Naive B cell (primary cell): ENCODE results near the gene PRRT1. TPM values are rescaled to one million over a fixed set of nuclear protein-coding genes. Genes with fewer than 3 reads are reported as not detected.
A peak's percentile ranks its signal among the peaks of the same experiment; 100 is the strongest.
"Not testable (repeated sequence)": the region's sequence is repeated elsewhere in the genome, so short reads cannot be mapped to it uniquely, and the experiment has no call there.

Source experiments
- ATAC-seq, 2 donors: fragments of 150-1000 bp; cut with Tn5 transposase; 2 replicates each; pipeline ENCODE4 v1.10.0; 2021; ENCODE audit warnings: low read depth in 2 of 2, mild to moderate bottlenecking in 2 of 2, moderate library complexity in 2 of 2
- DNase-seq: peaks from one replicate; pipeline ENCODE4 v3.0.0; 2022
- H3K27ac Mint-ChIP-seq, 6 donors: one replicate each; pipeline ENCODE4 v1.8.0; 2020 to 2022; ENCODE audit warnings: mild to moderate bottlenecking in 6 of 6, mixed read lengths in 6 of 6, moderate library complexity in 5 of 6, inconsistent platforms in 2 of 6
- H3K27me3 Mint-ChIP-seq, 3 donors: one replicate each; pipeline ENCODE4 v1.8.0; 2021 to 2022; ENCODE audit warnings: mixed read lengths in 3 of 3, mild to moderate bottlenecking in 1 of 3
- H3K36me3 Mint-ChIP-seq, 2 donors: one replicate each; pipeline ENCODE4 v1.8.0; 2020 to 2022; ENCODE audit warnings: mixed read lengths in 2 of 2, inconsistent platforms in 1 of 2, mild to moderate bottlenecking in 1 of 2
- H3K4me1 Mint-ChIP-seq, 3 donors: one replicate each; pipeline ENCODE4 v1.8.0; 2020 to 2022; ENCODE audit warnings: mixed read lengths in 3 of 3, inconsistent platforms in 1 of 3, mild to moderate bottlenecking in 1 of 3, moderate library complexity in 1 of 3
- H3K4me3 Mint-ChIP-seq, 8 donors: one replicate each; pipeline ENCODE4 v1.8.0; 2020 to 2022; ENCODE audit warnings: mild to moderate bottlenecking in 8 of 8, mixed read lengths in 8 of 8, moderate library complexity in 8 of 8, inconsistent platforms in 2 of 8
- H3K9me3 Mint-ChIP-seq, 7 donors: one replicate each; pipeline ENCODE4 v1.8.0; 2020 to 2022; ENCODE audit warnings: mixed read lengths in 7 of 7, mild to moderate bottlenecking in 5 of 7, inconsistent platforms in 2 of 7, moderate library complexity in 1 of 7
- polyA plus RNA-seq, 6 donors: library from polyadenylated mRNA; unstranded; fragments of 300-500 nt; fragmentation: Illumina TruSeq; gene quantifications; one replicate each; pipeline ENCODE4 v1.2.3, GENCODE V29; 2021; ENCODE audit warnings: low read depth in 6 of 6

Gene PRRT1
- polyA plus RNA-seq, 6 donors from 2014 or later, result not detected

GRCh38 chr6:32149092-32149755 is 2.5 kb downstream of the PRRT1 start:
- H3K4me1 Mint-ChIP-seq, result peaks cover 42 to 52% (median 43%) of the 10 kb centered on the region in 3 donors
- H3K36me3 Mint-ChIP-seq, result peaks cover 0 to 10% of the 10 kb centered on the region in 2 donors
- DNase-seq (no peak), ATAC-seq (peak; percentile 11 to 23)
- peak overlapping the region; percentile 78 to 90 (median 83) for H3K4me3 Mint-ChIP-seq
- H3K27ac Mint-ChIP-seq, result peak overlapping the region in 2 of 6 donors; percentile 66 to 72
- H3K27me3 Mint-ChIP-seq, result peaks cover 58 to 79% (median 77%) of the 10 kb centered on the region in 3 donors
- peaks cover 0 to 8% (median 0%) of the 10 kb centered on the region in 7 donors for H3K9me3 Mint-ChIP-seq

- H3K27ac Mint-ChIP-seq, result peak overlapping the region in 4 of 6 donors; percentile 66 to 76 (median 70)
- peak overlapping the region; percentile 78 to 90 (median 83) for H3K4me3 Mint-ChIP-seq
- H3K9me3 Mint-ChIP-seq, result peaks cover 0 to 8% (median 0%) of the 10 kb centered on the region in 7 donors
- peaks cover 0 to 10% of the 10 kb centered on the region in 2 donors for H3K36me3 Mint-ChIP-seq
- H3K4me1 Mint-ChIP-seq, result peaks cover 36 to 44% (median 36%) of the 10 kb centered on the region in 3 donors
- DNase-seq (peak; percentile 50), ATAC-seq (peak; percentile 75 to 78)
- peaks cover 58 to 77% (median 73%) of the 10 kb centered on the region in 3 donors for H3K27me3 Mint-ChIP-seq
These were observed 3.2 kb downstream of the PRRT1 start for GRCh38 chr6:32148289-32149091.

GRCh38 chr6:32147401-32148132 is 4.2 kb downstream of the PRRT1 start:
- H3K4me3 Mint-ChIP-seq, result peak overlapping the region in 1 of 8 donors; percentile 80
- peaks cover 0 to 8% (median 0%) of the 10 kb centered on the region in 7 donors for H3K9me3 Mint-ChIP-seq
- ATAC-seq, result no peak
- H3K27ac Mint-ChIP-seq, result no peak overlapping the region
- H3K36me3 Mint-ChIP-seq, result peaks cover 0 to 10% of the 10 kb centered on the region in 2 donors
- peaks cover 27 to 37% (median 28%) of the 10 kb centered on the region in 3 donors for H3K4me1 Mint-ChIP-seq
- peaks cover 53 to 70% (median 68%) of the 10 kb centered on the region in 3 donors for H3K27me3 Mint-ChIP-seq
- no peak for DNase-seq

GRCh38 chr6:32146687-32147086 is 5.1 kb downstream of the PRRT1 start:
- Mint-ChIP-seq H3K36me3 (peaks cover 0 to 10% of the 10 kb centered on the region in 2 donors), H3K9me3 (peaks cover 0 to 8% (median 0%) of the 10 kb centered on the region in 7 donors), H3K27me3 (peaks cover 50 to 70% (median 67%) of the 10 kb centered on the region in 3 donors), H3K4me1 (peaks cover 25 to 31% (median 27%) of the 10 kb centered on the region in 3 donors), H3K27ac (peak overlapping the region in 1 of 6 donors; percentile 0), H3K4me3 (no peak overlapping the region)
- DNase-seq (no peak), ATAC-seq (no peak)

- peak overlapping the region in 1 of 6 donors; percentile 47 for H3K27ac Mint-ChIP-seq
- peaks cover 0 to 10% of the 10 kb centered on the region in 2 donors for H3K36me3 Mint-ChIP-seq
- H3K9me3 Mint-ChIP-seq, result peaks cover 0 to 8% (median 0%) of the 10 kb centered on the region in 7 donors
- peaks cover 48 to 70% (median 66%) of the 10 kb centered on the region in 3 donors for H3K27me3 Mint-ChIP-seq
- no peak overlapping the region for H3K4me3 Mint-ChIP-seq
- ATAC-seq (no peak), DNase-seq (no peak)
- peaks cover 25 to 27% (median 26%) of the 10 kb centered on the region in 3 donors for H3K4me1 Mint-ChIP-seq
These were observed 5.5 kb downstream of the PRRT1 start for GRCh38 chr6:32146287-32146686.

- peaks cover 40 to 57% (median 52%) of the 10 kb centered on the region in 3 donors for H3K27me3 Mint-ChIP-seq
- DNase-seq, ATAC-seq: not testable (repeated sequence)
These were observed 7.5 kb downstream of the PRRT1 start for GRCh38 chr6:32144238-32144637.

GRCh38 chr6:32140420-32141046 is 11.2 kb downstream of the PRRT1 start:
- no peak for DNase-seq
- H3K27me3 Mint-ChIP-seq, result peaks cover 14 to 22% (median 16%) of the 10 kb centered on the region in 3 donors
- H3K36me3 Mint-ChIP-seq, result no peaks in the 10 kb centered on the region
- H3K9me3 Mint-ChIP-seq, result no peaks in the 10 kb centered on the region
- no peak overlapping the region for H3K4me3 Mint-ChIP-seq
- peaks cover 0 to 5% (median 0%) of the 10 kb centered on the region in 3 donors for H3K4me1 Mint-ChIP-seq
- no peak for ATAC-seq
- H3K27ac Mint-ChIP-seq, result no peak overlapping the region

More at GRCh38 chr6:32144238-32144637, 7.5 kb downstream of the PRRT1 start:
- H3K27ac Mint-ChIP-seq, result peak overlapping the region in 1 of 6 donors; percentile 15
- peaks cover 13 to 18% (median 15%) of the 10 kb centered on the region in 3 donors for H3K4me1 Mint-ChIP-seq
- H3K36me3 Mint-ChIP-seq, result peaks cover 0 to 10% of the 10 kb centered on the region in 2 donors
- not testable (repeated sequence) for H3K4me3 Mint-ChIP-seq, H3K9me3 Mint-ChIP-seq

GRCh38 chr6:32139590-32139989 is 12.1 kb downstream of the PRRT1 start:
- peaks cover 0 to 5% (median 0%) of the 10 kb centered on the region in 3 donors for H3K4me1 Mint-ChIP-seq
- DNase-seq, result no peak
- peaks cover 14 to 31% (median 16%) of the 10 kb centered on the region in 3 donors for H3K27me3 Mint-ChIP-seq
- no peaks in the 10 kb centered on the region for H3K36me3 Mint-ChIP-seq
- H3K9me3 Mint-ChIP-seq, result no peaks in the 10 kb centered on the region
- ATAC-seq, result no peak
- no peak overlapping the region for H3K27ac Mint-ChIP-seq
- no peak overlapping the region for H3K4me3 Mint-ChIP-seq

GRCh38 chr6:32137454-32137853 is 14.3 kb downstream of the PRRT1 start:
- H3K27me3 Mint-ChIP-seq, result peaks cover 11 to 40% (median 22%) of the 10 kb centered on the region in 3 donors
- peaks cover 0 to 5% (median 0%) of the 10 kb centered on the region in 3 donors for H3K4me1 Mint-ChIP-seq
- H3K9me3 Mint-ChIP-seq, result no peaks in the 10 kb centered on the region
- DNase-seq, result no peak
- no peak overlapping the region for H3K4me3 Mint-ChIP-seq
- no peak for ATAC-seq
- no peak overlapping the region for H3K27ac Mint-ChIP-seq
- no peaks in the 10 kb centered on the region for H3K36me3 Mint-ChIP-seq

GRCh38 chr6:32133786-32134185 is 18.0 kb downstream of the PRRT1 start:
- peaks cover 7 to 20% (median 15%) of the 10 kb centered on the region in 3 donors for H3K4me1 Mint-ChIP-seq
- H3K4me3 Mint-ChIP-seq, result no peak overlapping the region
- ATAC-seq (no peak), DNase-seq (no peak)
- H3K36me3 Mint-ChIP-seq, result no peaks in the 10 kb centered on the region
- peaks cover 6 to 21% (median 9%) of the 10 kb centered on the region in 3 donors for H3K27me3 Mint-ChIP-seq
- H3K27ac Mint-ChIP-seq, result no peak overlapping the region
- H3K9me3 Mint-ChIP-seq, result peaks cover 0 to 2% (median 0%) of the 10 kb centered on the region in 7 donors

GRCh38 chr6:32132110-32132509 is 19.6 kb downstream of the PRRT1 start:
- H3K36me3 Mint-ChIP-seq, result no peaks in the 10 kb centered on the region
- peaks cover 22 to 36% (median 30%) of the 10 kb centered on the region in 3 donors for H3K4me1 Mint-ChIP-seq
- peaks cover 0 to 2% (median 0%) of the 10 kb centered on the region in 7 donors for H3K9me3 Mint-ChIP-seq
- DNase-seq (no peak), ATAC-seq (no peak)
- peak overlapping the region in 3 of 8 donors; percentile 36 to 42 (median 39) for H3K4me3 Mint-ChIP-seq
- peaks cover 6 to 21% (median 9%) of the 10 kb centered on the region in 3 donors for H3K27me3 Mint-ChIP-seq
- peak overlapping the region in 1 of 6 donors; percentile 49 for H3K27ac Mint-ChIP-seq

GRCh38 chr6:32131439-32131948 is 20.2 kb downstream of the PRRT1 start:
- H3K27me3 Mint-ChIP-seq, result peaks cover 6 to 21% (median 9%) of the 10 kb centered on the region in 3 donors
- peaks cover 0 to 2% (median 0%) of the 10 kb centered on the region in 7 donors for H3K9me3 Mint-ChIP-seq
- H3K4me1 Mint-ChIP-seq, result peaks cover 27 to 43% (median 36%) of the 10 kb centered on the region in 3 donors
- no peak for ATAC-seq
- no peak for DNase-seq
- H3K4me3 Mint-ChIP-seq, result peak overlapping the region in 7 of 8 donors; percentile 20 to 75 (median 50)
- peak overlapping the region in 3 of 6 donors; percentile 10 to 59 (median 27) for H3K27ac Mint-ChIP-seq
- no peaks in the 10 kb centered on the region for H3K36me3 Mint-ChIP-seq
